GM23338 (cell line): ENCODE results near the gene MFNG. TPM values are rescaled to one million over a fixed set of nuclear protein-coding genes. Genes with fewer than 3 reads are reported as not detected.

Source experiments
- ATAC-seq: fragments of 200-7000 bp; cut with Tn5 transposase; 3 replicates; pipeline ENCODE4 v1.9.1; 2020
- DNase-seq: peaks from one replicate; pipeline ENCODE4 v3.0.0-alpha.2; 2015; ENCODE audit warnings: low spot score
- H2AFZ ChIP-seq: fragments of 200-600 bp; sonication (generic); 2 replicates; pipeline ENCODE4 v1.8.0; 2016; ENCODE audit warnings: antibody characterized with exemption, mild to moderate bottlenecking, moderate library complexity
- H3F3A ChIP-seq: fragments of 200-600 bp; sonication (generic); replicated peaks from 2 replicates; pipeline ENCODE4 v1.8.0; 2017; ENCODE audit warnings: antibody characterized with exemption, mixed run types, low read depth
- H3K27ac ChIP-seq: fragments of 200-600 bp; sonication (generic); 2 replicates; pipeline ENCODE4 v1.6.1; 2016; ENCODE audit warnings: low read depth
- H3K27me3 ChIP-seq: fragments of 200-600 bp; sonication (generic); 2 replicates; pipeline ENCODE4 v1.8.0; 2016; ENCODE audit warnings: mild to moderate bottlenecking, mixed run types, moderate library complexity; ENCODE audit not compliant: insufficient read depth
- H3K36me3 ChIP-seq: fragments of 200-600 bp; sonication (generic); 2 replicates; pipeline ENCODE4 v1.8.0; 2016; ENCODE audit warnings: mild to moderate bottlenecking; ENCODE audit not compliant: insufficient read depth
- H3K4me1 ChIP-seq: fragments of 200-600 bp; sonication (generic); 2 replicates; pipeline ENCODE4 v1.8.0; 2016; ENCODE audit warnings: mild to moderate bottlenecking, moderate library complexity; ENCODE audit not compliant: insufficient read depth
- H3K4me2 ChIP-seq: fragments of 200-600 bp; sonication (generic); 2 replicates; pipeline ENCODE4 v1.7.1; 2017; ENCODE audit warnings: mixed run types
- H3K4me3 ChIP-seq: fragments of 200-600 bp; sonication (generic); 2 replicates; pipeline ENCODE4 v1.6.1; 2016; ENCODE audit warnings: mixed run types
- H3K79me2 ChIP-seq: fragments of 200-600 bp; sonication (generic); replicated peaks from 2 replicates; pipeline ENCODE4 v1.8.0; 2017; ENCODE audit warnings: mild to moderate bottlenecking; ENCODE audit not compliant: insufficient read depth
- H3K9me2 ChIP-seq: fragments of 200-600 bp; sonication (generic); 2 replicates; pipeline ENCODE4 v1.8.0; 2017; ENCODE audit not compliant: insufficient read depth
- H4K20me1 ChIP-seq: fragments of 200-600 bp; sonication (generic); replicated peaks from 2 replicates; pipeline ENCODE4 v1.8.0; 2017; ENCODE audit warnings: mild to moderate bottlenecking; ENCODE audit not compliant: insufficient read depth
- H3K27ac Mint-ChIP-seq: 2 replicates; pipeline ENCODE4 v1.8.0; 2020; ENCODE audit warnings: inconsistent platforms, mild to moderate bottlenecking, moderate library complexity, mixed read lengths
- H3K27me3 Mint-ChIP-seq: 3 replicates; pipeline ENCODE4 v1.8.0; 2022; ENCODE audit warnings: low read depth, mild to moderate bottlenecking, moderate library complexity, mixed read lengths, inconsistent platforms; ENCODE audit not compliant: insufficient read depth, poor library complexity
- H3K36me3 Mint-ChIP-seq: 3 replicates; pipeline ENCODE4 v1.8.0; 2021; ENCODE audit warnings: low read depth, mild to moderate bottlenecking, inconsistent platforms, moderate library complexity, mixed read lengths
- H3K4me1 Mint-ChIP-seq: 3 replicates; pipeline ENCODE4 v1.8.0; 2020; ENCODE audit warnings: mild to moderate bottlenecking, inconsistent platforms, mixed read lengths
- H3K4me3 Mint-ChIP-seq: 3 replicates; pipeline ENCODE4 v1.8.0; 2021; ENCODE audit warnings: moderate library complexity, mild to moderate bottlenecking, inconsistent platforms, mixed read lengths
- H3K9me3 Mint-ChIP-seq: 3 replicates; pipeline ENCODE4 v1.8.0; 2020; ENCODE audit warnings: moderate library complexity, mild to moderate bottlenecking, inconsistent platforms, mixed read lengths
- ETS1 ChIP-seq: IDR thresholded peaks from 2 replicates; pipeline ENCODE4 v1.6.1; 2016; ENCODE audit warnings: antibody characterized with exemption
- EZH2 ChIP-seq: fragments of 200-600 bp; sonication (generic); IDR thresholded peaks from one replicate; pipeline ENCODE4 v1.8.0; 2017; ENCODE audit warnings: antibody characterized with exemption, mild to moderate bottlenecking, low read depth; ENCODE audit not compliant: unreplicated experiment
- EZH2phosphoT487 ChIP-seq: fragments of 200-600 bp; sonication (generic); IDR thresholded peaks from one replicate; pipeline ENCODE4 v1.8.1; 2018; ENCODE audit warnings: antibody characterized with exemption; ENCODE audit not compliant: unreplicated experiment
- JUNB ChIP-seq: IDR thresholded peaks from one replicate; pipeline ENCODE4 v1.6.1; 2016; ENCODE audit warnings: antibody characterized with exemption; ENCODE audit not compliant: unreplicated experiment
- NANOG ChIP-seq: IDR thresholded peaks from 2 replicates; pipeline ENCODE4 v1.6.1; 2016; ENCODE audit warnings: antibody characterized with exemption, borderline replicate concordance
- POLR2AphosphoS5 ChIP-seq: IDR thresholded peaks from 2 replicates; pipeline ENCODE4 v1.6.1; 2016; ENCODE audit warnings: antibody characterized with exemption, low read depth
- REST ChIP-seq: IDR thresholded peaks from one replicate; pipeline ENCODE4 v1.6.1; 2018; ENCODE audit warnings: antibody characterized with exemption; ENCODE audit not compliant: unreplicated experiment
- STAT1 ChIP-seq: IDR thresholded peaks from one replicate; pipeline ENCODE4 v1.6.1; 2016; ENCODE audit warnings: antibody characterized with exemption; ENCODE audit not compliant: unreplicated experiment
- polyA plus RNA-seq: library from polyadenylated mRNA; unstranded; fragments of >200 nt; fragmentation: Nextera tagmentation; extraction: Ambion mirVana; gene quantifications from 2 replicates; pipeline ENCODE4 v1.2.1, GENCODE V29; 2016
- total RNA-seq: library from RNA; depleted of rRNA; stranded (reverse); fragments of >200 nt; shearing (Covaris generic); gene quantifications from 2 replicates; pipeline ENCODE4 v1.2.3, GENCODE V29; 2014

Gene MFNG
- total and polyA plus RNA-seq, 2 experiments from 2014 or later: 1.4 to 1.9 TPM

- no peak for TF ChIP-seq REST
- TF ChIP-seq JUNB: no peak
- no peak for TF ChIP-seq EZH2
- no peak for TF ChIP-seq ETS1
- TF ChIP-seq STAT1: no peak
These were observed 16.4 kb upstream of the MFNG start (continued) for GRCh38 chr22:37502342-37503182.

- H3K4me1 ChIP-seq: peaks cover 9% of the 10 kb centered on the region; the same call in 1 of the 2 replicates
- H3K36me3 Mint-ChIP-seq: peaks cover 5% of the 10 kb centered on the region; the same call in 2 of the 3 replicates
- no peak overlapping the region for H3K27ac ChIP-seq
- H3K4me3 ChIP-seq: no peak overlapping the region
- peaks cover 40% of the 10 kb centered on the region for H3K4me1 Mint-ChIP-seq
- peak overlapping the region; percentile 37; the same call in 1 of the 3 replicates for H3K4me3 Mint-ChIP-seq
- H4K20me1 ChIP-seq: no peaks in the 10 kb centered on the region
- ATAC-seq: no peak; the same call in 2 of the 3 replicates
- no peaks in the 10 kb centered on the region for H3K79me2 ChIP-seq
- H2AFZ ChIP-seq: no peak overlapping the region
- no peaks in the 10 kb centered on the region for H3K9me2 ChIP-seq
- DNase-seq: no peak
- H3K9me3 Mint-ChIP-seq: no peaks in the 10 kb centered on the region
- H3F3A ChIP-seq: 0 out of 2 replicates have a peak, but pooled peaks cover 4% of the 10 kb centered on the region
- peaks cover 14% of the 10 kb centered on the region for H3K27me3 Mint-ChIP-seq
- H3K27me3 ChIP-seq: no peaks in the 10 kb centered on the region
- H3K36me3 ChIP-seq: no peaks in the 10 kb centered on the region
- no peak overlapping the region for H3K4me2 ChIP-seq
- peak overlapping the region; percentile 69 for H3K27ac Mint-ChIP-seq
- TF ChIP-seq REST (no peak), ETS1 (no peak), JUNB (no peak), NANOG (no peak), EZH2phosphoT487 (no peak), EZH2 (no peak), POLR2AphosphoS5 (no peak)
These were observed 15.6 kb upstream of the MFNG start for GRCh38 chr22:37501610-37502341.
